ENCODE data around the gene HS3ST3A1.
"Not testable (repeated sequence)": the region's sequence is repeated elsewhere in the genome, so short reads cannot be mapped to it uniquely, and the experiment has no call there.

The HS3ST3A1 gene

GRCh38 chr17:13550291-13550690 lies 51.4 kb downstream of the HS3ST3A1 start:
- H3K4me3 ChIP-seq (ENCODE audit: low read length): no peak overlapping the region
- no peak for TF ChIP-seq CTCF (conservative IDR thresholded peaks at IDR 0.05; ENCODE audit: low read depth, low read length)
- DNase-seq (ENCODE audit: low read depth): no peak

GRCh38 chr17:13548576-13548975 lies 53.2 kb downstream of the HS3ST3A1 start:
- H3K4me3 ChIP-seq (ENCODE audit: low read length); DNase-seq (ENCODE audit: low read depth): not testable (repeated sequence)

GRCh38 chr17:13546851-13547250 lies 54.9 kb downstream of the HS3ST3A1 start:
- DNase-seq (ENCODE audit: low read depth): no peak
- H3K4me3 ChIP-seq (ENCODE audit: low read length): no peak overlapping the region
- no peak for TF ChIP-seq CTCF (conservative IDR thresholded peaks at IDR 0.05; ENCODE audit: low read depth, low read length)

- TF ChIP-seq CTCF (conservative IDR thresholded peaks at IDR 0.05; ENCODE audit: low read depth, low read length): no peak
- H3K4me3 ChIP-seq (ENCODE audit: low read length): no peak overlapping the region
- DNase-seq (ENCODE audit: low read depth): no peak
These were observed 55.8 kb downstream of the HS3ST3A1 start for GRCh38 chr17:13545941-13546340.

GRCh38 chr17:13544765-13545164 lies 57.0 kb downstream of the HS3ST3A1 start:
- no peak overlapping the region for H3K4me3 ChIP-seq (ENCODE audit: low read length)
- no peak for TF ChIP-seq CTCF (conservative IDR thresholded peaks at IDR 0.05; ENCODE audit: low read depth, low read length)
- peak; percentile 71 for DNase-seq (ENCODE audit: low read depth)

- H3K4me3 ChIP-seq (ENCODE audit: low read length): no peak overlapping the region
- TF ChIP-seq CTCF (conservative IDR thresholded peaks at IDR 0.05; ENCODE audit: low read depth, low read length): no peak
- peak; percentile 94 for DNase-seq (ENCODE audit: low read depth)
These were observed 57.4 kb downstream of the HS3ST3A1 start for GRCh38 chr17:13544292-13544691.

- no peak for TF ChIP-seq CTCF (conservative IDR thresholded peaks at IDR 0.05; ENCODE audit: low read depth, low read length)
- H3K4me3 ChIP-seq (ENCODE audit: low read length): no peak overlapping the region
- DNase-seq (ENCODE audit: low read depth): no peak
These were observed 59.1 kb downstream of the HS3ST3A1 start for GRCh38 chr17:13542636-13543035.

- TF ChIP-seq CTCF (conservative IDR thresholded peaks at IDR 0.05; ENCODE audit: low read depth, low read length): no peak
- peak; percentile 95 for DNase-seq (ENCODE audit: low read depth)
- H3K4me3 ChIP-seq (ENCODE audit: low read length): no peak overlapping the region
These were observed 60.7 kb downstream of the HS3ST3A1 start for GRCh38 chr17:13541032-13541480.

Data from retinal pigment epithelial cell (primary cell).